Keratinocyte (primary cell): ENCODE results near the gene CACNA1I. TPM values are rescaled to one million over a fixed set of nuclear protein-coding genes. Genes with fewer than 3 reads are reported as not detected.

Experiments used
- DNase-seq: peaks from one replicate; pipeline ENCODE4 v3.0.0-alpha.2; 2011; ENCODE audit warnings: low read depth, missing footprints, low spot score
- FAIRE-seq: peaks from 2 replicates; lab custom pipeline; 2011; peaks lifted over from hg19 to GRCh38; lab: Jason Lieb, UNC
- H2AFZ ChIP-seq: 2 replicates; pipeline ENCODE4 v1.6.0; 2012; ENCODE audit warnings: low read length, control low read depth, inconsistent platforms; ENCODE audit not compliant: control insufficient read depth
- H3K27ac ChIP-seq: 2 replicates; pipeline ENCODE4 v1.5.1; 2011; ENCODE audit warnings: low read length; ENCODE audit not compliant: control insufficient read depth, insufficient read depth
- H3K27me3 ChIP-seq: 3 replicates; pipeline ENCODE4 v1.6.0; 2011; ENCODE audit warnings: low read length; ENCODE audit not compliant: control insufficient read depth, insufficient read depth; ENCODE audit errors: extremely low read depth
- H3K36me3 ChIP-seq, 2 experiments: 2 replicates in 1 of 2; 3 replicates in 1 of 2; pipeline ENCODE4 v1.5.1; 2011; ENCODE audit warnings: low read length in 2 of 2, mild to moderate bottlenecking in 1 of 2; ENCODE audit not compliant: control insufficient read depth in 2 of 2, insufficient read depth in 2 of 2; ENCODE audit errors: extremely low read depth in 1 of 2
- H3K4me1 ChIP-seq: 3 replicates; pipeline ENCODE4 v1.5.1; 2011; ENCODE audit warnings: low read length; ENCODE audit not compliant: control insufficient read depth, insufficient read depth; ENCODE audit errors: extremely low read depth
- H3K4me2 ChIP-seq: 3 replicates; pipeline ENCODE4 v1.6.0; 2011; ENCODE audit warnings: low read depth, low read length; ENCODE audit not compliant: control insufficient read depth, insufficient read depth; ENCODE audit errors: extremely low read depth
- H3K4me3 ChIP-seq, 3 experiments: fragments of 200-600 bp in 1 of 3; sonication (generic) in 1 of 3; 2 replicates in 2 of 3; 3 replicates in 1 of 3; pipeline ENCODE4 v1.5.1; 2011 to 2016; ENCODE audit warnings: low read length in 3 of 3, mild to moderate bottlenecking in 3 of 3, control low read depth in 2 of 3, inconsistent platforms in 1 of 3, low read depth in 1 of 3, mixed read lengths in 1 of 3, mixed run types in 1 of 3, moderate library complexity in 1 of 3; ENCODE audit not compliant: control insufficient read depth in 2 of 3, insufficient read depth in 2 of 3; ENCODE audit errors: extremely low read depth in 1 of 3
- H3K79me2 ChIP-seq: 2 replicates; pipeline ENCODE4 v1.6.0; 2012; ENCODE audit warnings: low read length; ENCODE audit not compliant: control insufficient read depth, insufficient read depth
- H3K9ac ChIP-seq: 3 replicates; pipeline ENCODE4 v1.6.0; 2011; ENCODE audit warnings: low read length; ENCODE audit not compliant: control insufficient read depth, insufficient read depth; ENCODE audit errors: extremely low read depth
- H3K9me1 ChIP-seq: 3 replicates; pipeline ENCODE4 v1.6.0; 2011; ENCODE audit warnings: low read length; ENCODE audit not compliant: control insufficient read depth, insufficient read depth; ENCODE audit errors: extremely low read depth
- H3K9me3 ChIP-seq: 2 replicates; pipeline ENCODE4 v1.5.1; 2012; ENCODE audit warnings: low read depth, low read length; ENCODE audit not compliant: control insufficient read depth
- H4K20me1 ChIP-seq: 3 replicates; pipeline ENCODE4 v1.6.0; 2011; ENCODE audit warnings: low read length; ENCODE audit not compliant: control insufficient read depth, insufficient read depth; ENCODE audit errors: extremely low read depth
- EZH2 ChIP-seq: IDR thresholded peaks from one replicate; pipeline ENCODE4 v1.6.1; 2012; ENCODE audit warnings: inconsistent platforms, mild to moderate bottlenecking, low read length, moderate library complexity
- dilution Hi-C: fragments of 300-500 bp; cut with MboI; formaldehyde crosslinking; loops from one replicate; pipeline ENCODE4 v1.7.0; 2020; ENCODE audit warnings: low sequenced_read_pairs; ENCODE audit not compliant: extremely low pct_ligation_motif_present
- polyA plus RNA-seq, 5 experiments: library from polyadenylated mRNA; depleted of rRNA in 3 of 5; stranded (reverse) in 3 of 5; stranded (forward) in 1 of 5; unstranded in 1 of 5; fragments of >200 nt; gene quantifications; 1 replicate in 1 of 5; 2 replicates in 3 of 5; 3 replicates in 1 of 5; pipeline versions ENCODE4 v1.2.1 to v1.2.3, GENCODE V29; 2011 to 2012; ENCODE audit warnings: missing spikeins in 2 of 5, low read depth in 1 of 5, low replicate concordance in 1 of 5
- TF ChIP-seq, protein P1 (sequence below), 3 experiments: IDR thresholded peaks in 1 of 3; conservative IDR thresholded peaks in 1 of 3; optimal IDR thresholded peaks in 1 of 3; 2 replicates in 2 of 3; 3 replicates in 1 of 3; pipeline versions ENCODE3 to v1.5.1; 2011; ENCODE audit warnings: low read length in 3 of 3, mild to moderate bottlenecking in 3 of 3, moderate library complexity in 2 of 3, control low read depth in 1 of 3, inconsistent platforms in 1 of 3; ENCODE audit not compliant: insufficient read depth in 2 of 3; ENCODE audit errors: extremely low read depth in 1 of 3

CACNA1I gene
- polyA plus RNA-seq, 1 donor (not counting 4 experiments of a cell fraction or from before 2014, with no cell fraction given) = not detected

- H3K9me3 ChIP-seq = no peaks in the 10 kb centered on the region
- no peaks in the 10 kb centered on the region for H4K20me1 ChIP-seq
- H3K79me2 ChIP-seq = no peaks in the 10 kb centered on the region
- no peak for TF ChIP-seq EZH2
- TF ChIP-seq, protein P1, sequence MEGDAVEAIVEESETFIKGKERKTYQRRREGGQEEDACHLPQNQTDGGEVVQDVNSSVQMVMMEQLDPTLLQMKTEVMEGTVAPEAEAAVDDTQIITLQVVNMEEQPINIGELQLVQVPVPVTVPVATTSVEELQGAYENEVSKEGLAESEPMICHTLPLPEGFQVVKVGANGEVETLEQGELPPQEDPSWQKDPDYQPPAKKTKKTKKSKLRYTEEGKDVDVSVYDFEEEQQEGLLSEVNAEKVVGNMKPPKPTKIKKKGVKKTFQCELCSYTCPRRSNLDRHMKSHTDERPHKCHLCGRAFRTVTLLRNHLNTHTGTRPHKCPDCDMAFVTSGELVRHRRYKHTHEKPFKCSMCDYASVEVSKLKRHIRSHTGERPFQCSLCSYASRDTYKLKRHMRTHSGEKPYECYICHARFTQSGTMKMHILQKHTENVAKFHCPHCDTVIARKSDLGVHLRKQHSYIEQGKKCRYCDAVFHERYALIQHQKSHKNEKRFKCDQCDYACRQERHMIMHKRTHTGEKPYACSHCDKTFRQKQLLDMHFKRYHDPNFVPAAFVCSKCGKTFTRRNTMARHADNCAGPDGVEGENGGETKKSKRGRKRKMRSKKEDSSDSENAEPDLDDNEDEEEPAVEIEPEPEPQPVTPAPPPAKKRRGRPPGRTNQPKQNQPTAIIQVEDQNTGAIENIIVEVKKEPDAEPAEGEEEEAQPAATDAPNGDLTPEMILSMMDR (optimal IDR thresholded peaks at IDR 0.05 in 1 of 3, IDR thresholded peaks at IDR 0.05 in 1 of 3, conservative IDR thresholded peaks at IDR 0.05 in 1 of 3; ENCODE audit: extremely low read depth in 1 of 3, insufficient read depth in 2 of 3, low read length in 3 of 3) = no peak
- no peak overlapping the region for H3K4me2 ChIP-seq
- H3K9ac ChIP-seq = no peak overlapping the region
- no peak overlapping the region for H3K27ac ChIP-seq
- no peaks in the 10 kb centered on the region for H3K4me1 ChIP-seq
- no peaks in the 10 kb centered on the region for H3K27me3 ChIP-seq
- H3K4me3 ChIP-seq = no peak overlapping the region
- no peak overlapping the region for H2AFZ ChIP-seq
- dilution Hi-C loops = no loop called here
- H3K9me1 ChIP-seq = no peaks in the 10 kb centered on the region
- no peak for FAIRE-seq
- no peaks in the 10 kb centered on the region for H3K36me3 ChIP-seq
- no peak for DNase-seq
These were observed 146.5 kb downstream of the CACNA1I start for GRCh38 chr22:39717099-39717498.

- Histone ChIP-seq H4K20me1 (no peaks in the 10 kb centered on the region), H3K79me2 (no peaks in the 10 kb centered on the region), H3K27ac (no peak overlapping the region), H3K4me2 (peak overlapping the region; percentile 47), H3K9me3 (no peaks in the 10 kb centered on the region), H3K36me3 (no peaks in the 10 kb centered on the region), H3K4me1 (no peaks in the 10 kb centered on the region), H3K9me1 (no peaks in the 10 kb centered on the region), H3K27me3 (no peaks in the 10 kb centered on the region), H3K4me3 (no peak overlapping the region), H3K9ac (no peak overlapping the region), H2AFZ (no peak overlapping the region)
- DNase-seq (no peak), FAIRE-seq (no peak)
- dilution Hi-C loops = no loop called here
- TF ChIP-seq, protein P1 (optimal IDR thresholded peaks at IDR 0.05 in 1 of 3, IDR thresholded peaks at IDR 0.05 in 1 of 3, conservative IDR thresholded peaks at IDR 0.05 in 1 of 3; ENCODE audit: extremely low read depth in 1 of 3, insufficient read depth in 2 of 3, low read length in 3 of 3) = no peak
- TF ChIP-seq EZH2 = no peak
These were observed 147.7 kb downstream of the CACNA1I start for GRCh38 chr22:39718206-39718605.
